Stimulated activated naive B cell treated with anti-CD40 and anti-IgM and Interleukin-4, amounts not matched to agents 10 μg/mL and 1 μg/mL and 100 μg/mL, for 72 hours (primary cell): ENCODE results near the gene PROSER2.
A peak's percentile ranks its signal among the peaks of the same experiment; 100 is the strongest.

ENCODE experiments used
- ATAC-seq, 2 donors: fragments of 150-1000 bp; cut with Tn5 transposase; replicated peaks; 2 replicates each; pipeline ENCODE4 v1.10.0; 2021; ENCODE audit warnings: moderate library complexity in 1 of 2
- DNase-seq: peaks from one replicate; pipeline ENCODE4 v3.0.0; 2021
- H3K27ac Mint-ChIP-seq: one replicate; pipeline ENCODE4 v1.8.0; 2022; ENCODE audit warnings: mild to moderate bottlenecking, mixed read lengths
- H3K27me3 Mint-ChIP-seq, 2 donors: one replicate each; pipeline ENCODE4 v1.8.0; 2022; ENCODE audit warnings: mixed read lengths in 2 of 2
- H3K36me3 Mint-ChIP-seq, 2 donors: one replicate each; pipeline ENCODE4 v1.8.0; 2022; ENCODE audit warnings: mixed read lengths in 2 of 2, mild to moderate bottlenecking in 1 of 2
- H3K4me1 Mint-ChIP-seq, 2 donors: one replicate each; pipeline ENCODE4 v1.8.0; 2022; ENCODE audit warnings: mixed read lengths in 2 of 2, mild to moderate bottlenecking in 1 of 2
- H3K4me3 Mint-ChIP-seq, 2 donors: one replicate each; pipeline ENCODE4 v1.8.0; 2022; ENCODE audit warnings: mild to moderate bottlenecking in 2 of 2, mixed read lengths in 2 of 2, moderate library complexity in 1 of 2
- H3K9me3 Mint-ChIP-seq, 2 donors: one replicate each; pipeline ENCODE4 v1.8.0; 2022; ENCODE audit warnings: mixed read lengths in 2 of 2, mild to moderate bottlenecking in 1 of 2

The PROSER2 gene

DNA sequence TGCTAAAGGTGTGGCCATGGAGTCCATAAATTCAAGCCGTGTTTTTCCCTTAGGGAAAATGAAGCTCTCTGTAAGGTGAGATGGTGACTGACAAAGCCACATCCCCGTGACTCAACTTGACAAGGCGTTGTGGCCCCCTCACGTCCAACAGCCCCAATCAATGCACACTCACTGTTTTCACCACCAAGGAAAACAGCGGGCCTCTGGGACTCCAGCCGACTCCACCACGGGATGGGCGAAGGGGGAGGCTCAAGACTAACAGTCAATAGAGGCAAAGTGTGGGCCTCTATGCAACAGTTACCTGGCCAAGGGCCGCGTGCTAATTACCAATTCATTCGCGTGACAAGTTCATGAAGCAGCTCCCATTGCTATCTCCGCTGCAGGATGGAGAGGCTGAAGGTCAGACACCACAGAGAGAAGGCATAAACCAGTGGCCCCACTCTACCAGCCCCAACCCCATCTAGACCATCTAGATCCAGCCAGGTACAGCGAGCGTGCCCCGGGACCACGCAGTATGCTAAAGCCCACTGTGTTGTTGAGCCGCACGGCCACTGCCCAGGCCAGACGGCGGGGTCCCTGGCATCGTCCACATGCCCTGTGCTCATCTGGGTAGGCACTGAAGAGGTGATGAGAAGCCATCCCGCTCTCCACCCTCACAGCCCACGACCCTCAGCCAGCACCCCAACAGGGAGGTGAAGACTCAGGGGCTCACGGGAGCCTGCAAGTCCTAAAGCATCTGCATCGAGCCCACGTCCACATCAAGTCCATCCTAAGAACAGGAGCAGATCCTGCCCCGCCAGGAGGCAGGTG, 76.1 kb downstream of the PROSER2 start:
- no peaks in the 10 kb centered on the region for H3K4me1 Mint-ChIP-seq
- no peak overlapping the region for H3K27ac Mint-ChIP-seq
- no peaks in the 10 kb centered on the region for H3K9me3 Mint-ChIP-seq
- H3K4me3 Mint-ChIP-seq, result no peak overlapping the region
- no peak for DNase-seq
- ATAC-seq, result no peak
- H3K27me3 Mint-ChIP-seq, result no peaks in the 10 kb centered on the region
- H3K36me3 Mint-ChIP-seq, result no peaks in the 10 kb centered on the region

DNA sequence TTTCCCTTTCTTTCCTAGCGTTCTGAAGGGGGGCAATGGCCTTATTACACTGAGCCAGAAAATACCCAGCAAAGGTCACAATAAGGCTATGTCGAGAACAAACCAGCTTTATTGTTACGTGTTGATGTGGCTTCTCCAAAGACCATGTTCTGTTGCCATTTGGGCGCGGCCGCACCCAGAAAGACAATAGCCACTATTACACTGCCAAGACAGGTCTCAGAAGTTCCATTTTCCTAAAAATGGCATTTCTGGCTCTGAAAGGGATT, 77.8 kb downstream of the PROSER2 start:
- Mint-ChIP-seq H3K4me3 (no peak overlapping the region), H3K4me1 (no peaks in the 10 kb centered on the region), H3K36me3 (no peaks in the 10 kb centered on the region), H3K9me3 (no peaks in the 10 kb centered on the region), H3K27ac (no peak overlapping the region), H3K27me3 (no peaks in the 10 kb centered on the region)
- ATAC-seq (no peak), DNase-seq (no peak)

DNA sequence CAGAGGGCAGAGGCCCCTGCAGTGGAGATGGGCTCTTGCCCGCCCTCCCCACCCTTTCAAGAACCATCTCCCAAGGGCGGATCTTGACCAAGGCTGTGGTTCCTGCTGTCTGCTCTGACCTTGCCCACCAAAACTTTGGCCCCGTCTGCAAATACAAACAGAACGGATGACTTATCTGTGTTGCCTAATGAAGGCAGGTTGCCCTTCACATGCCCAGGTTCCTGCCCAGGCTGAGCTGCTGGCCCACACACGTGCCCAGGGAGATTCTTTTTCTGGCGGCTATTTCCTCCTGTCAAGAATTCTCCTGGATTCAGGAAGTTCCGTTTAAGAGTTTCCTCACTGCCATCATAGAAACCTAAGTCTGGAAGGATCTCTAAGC, 78.3 kb downstream of the PROSER2 start:
- Mint-ChIP-seq H3K9me3 (no peaks in the 10 kb centered on the region), H3K4me1 (no peaks in the 10 kb centered on the region), H3K27ac (no peak overlapping the region), H3K27me3 (no peaks in the 10 kb centered on the region), H3K36me3 (no peaks in the 10 kb centered on the region), H3K4me3 (no peak overlapping the region)
- no peak for DNase-seq
- no peak for ATAC-seq

DNA sequence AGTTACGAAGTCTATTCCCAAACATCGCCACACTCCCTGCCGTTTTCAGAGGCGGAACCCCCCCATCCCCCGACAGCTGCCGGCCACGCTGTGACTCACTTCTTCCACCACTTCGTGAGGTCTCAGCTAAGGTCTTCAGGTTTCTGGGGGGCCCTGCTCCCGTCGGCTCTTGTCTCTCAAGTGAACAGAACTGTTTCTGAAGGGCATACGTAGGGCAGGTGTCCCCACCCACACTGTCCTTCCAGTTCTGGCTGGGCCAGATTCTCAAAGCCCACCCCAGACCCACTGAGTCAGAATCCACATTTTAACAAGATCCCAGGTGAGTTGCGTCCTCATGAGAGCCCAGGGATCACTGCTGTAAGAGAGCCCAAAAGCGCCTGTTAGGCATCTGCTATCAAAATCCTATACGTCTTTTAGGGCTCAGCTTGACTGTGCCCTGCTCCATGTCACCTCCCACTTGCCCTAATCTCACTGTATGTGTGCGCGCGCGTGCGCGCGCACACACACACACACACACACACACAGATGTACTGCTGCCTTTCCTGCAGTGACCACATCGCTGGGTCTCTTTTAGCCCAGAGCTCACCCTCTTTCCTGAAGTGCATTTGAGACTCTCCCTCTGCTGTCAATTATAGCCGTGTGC, 78.8 kb downstream of the PROSER2 start:
- Mint-ChIP-seq H3K4me3 (no peak overlapping the region), H3K9me3 (no peaks in the 10 kb centered on the region), H3K4me1 (peaks cover 0 to 2% of the 10 kb centered on the region in 2 donors), H3K27me3 (no peaks in the 10 kb centered on the region), H3K27ac (no peak overlapping the region), H3K36me3 (no peaks in the 10 kb centered on the region)
- ATAC-seq, result no peak
- DNase-seq, result no peak

DNA sequence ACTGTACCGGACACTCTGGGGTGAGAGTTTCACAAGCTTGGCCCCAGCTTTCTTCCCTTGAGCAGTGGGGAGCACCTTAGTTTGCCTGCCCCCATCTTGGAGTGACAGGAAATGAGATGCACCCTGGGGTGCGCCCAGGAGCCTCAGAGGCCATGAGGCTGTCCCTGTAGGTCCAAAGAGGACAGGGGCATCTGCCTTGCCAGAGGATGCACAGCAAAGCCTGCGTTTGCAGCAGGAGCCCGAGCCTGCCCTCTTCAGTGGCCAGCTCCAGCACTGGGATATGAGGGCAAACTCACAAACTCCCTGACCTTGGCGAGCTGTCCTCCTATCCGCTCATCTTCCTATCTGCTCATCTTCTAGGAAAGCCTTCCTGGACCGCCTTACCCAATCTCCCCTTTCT, 79.5 kb downstream of the PROSER2 start:
- Mint-ChIP-seq H3K4me3 (no peak overlapping the region), H3K9me3 (no peaks in the 10 kb centered on the region), H3K36me3 (no peaks in the 10 kb centered on the region), H3K27me3 (no peaks in the 10 kb centered on the region), H3K27ac (no peak overlapping the region), H3K4me1 (peaks cover 0 to 2% of the 10 kb centered on the region in 2 donors)
- ATAC-seq (no peak), DNase-seq (no peak)

DNA sequence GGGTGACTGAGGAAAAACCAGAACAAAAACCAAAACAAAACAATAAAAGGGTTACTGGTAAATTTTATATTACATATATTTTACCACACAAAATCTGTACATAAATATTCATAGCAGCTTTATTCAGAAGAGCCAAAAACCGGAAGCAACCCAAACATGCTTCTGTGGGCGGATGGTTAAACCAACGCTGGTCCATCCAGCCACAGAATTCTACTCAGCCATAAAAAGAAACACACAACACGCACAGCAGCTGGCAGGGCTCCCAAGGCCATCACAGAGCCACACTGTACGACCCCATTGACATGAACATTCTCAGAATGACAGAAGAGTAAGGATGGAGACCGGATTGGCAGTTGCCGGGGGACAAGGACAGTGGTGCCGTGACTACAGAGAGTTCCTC, 83.6 kb downstream of the PROSER2 start:
- Mint-ChIP-seq H3K27ac (no peak overlapping the region), H3K9me3 (no peaks in the 10 kb centered on the region), H3K27me3 (no peaks in the 10 kb centered on the region), H3K36me3 (no peaks in the 10 kb centered on the region), H3K4me3 (no peak overlapping the region), H3K4me1 (peaks cover 0 to 2% of the 10 kb centered on the region in 2 donors)
- DNase-seq, result no peak
- peak; percentile 23 to 36 for ATAC-seq

DNA sequence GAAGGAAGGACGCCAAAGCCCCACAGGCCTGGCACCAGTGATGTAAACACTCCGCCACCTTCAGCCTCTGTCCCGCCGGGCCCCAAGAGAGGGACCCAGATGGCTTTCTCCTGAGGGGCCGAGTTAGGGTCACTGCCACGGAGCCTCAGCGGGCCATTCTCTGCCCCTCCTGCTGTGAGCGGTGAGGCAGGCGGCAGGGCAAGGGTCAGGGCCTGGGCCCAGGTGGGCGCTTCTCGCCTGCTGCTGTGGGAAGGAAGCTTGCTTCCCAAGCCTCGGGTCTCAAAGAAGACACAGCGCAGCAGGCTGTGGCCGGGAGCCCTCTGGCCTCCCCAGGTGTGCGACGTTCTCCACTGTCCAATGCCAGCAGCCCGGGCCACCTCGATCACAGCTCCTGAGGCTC, 84.8 kb downstream of the PROSER2 start:
- H3K27ac Mint-ChIP-seq, result no peak overlapping the region
- peaks cover 0 to 2% of the 10 kb centered on the region in 2 donors for H3K4me1 Mint-ChIP-seq
- no peaks in the 10 kb centered on the region for H3K36me3 Mint-ChIP-seq
- no peaks in the 10 kb centered on the region for H3K9me3 Mint-ChIP-seq
- no peaks in the 10 kb centered on the region for H3K27me3 Mint-ChIP-seq
- H3K4me3 Mint-ChIP-seq, result no peak overlapping the region
- ATAC-seq (no peak), DNase-seq (no peak)

DNA sequence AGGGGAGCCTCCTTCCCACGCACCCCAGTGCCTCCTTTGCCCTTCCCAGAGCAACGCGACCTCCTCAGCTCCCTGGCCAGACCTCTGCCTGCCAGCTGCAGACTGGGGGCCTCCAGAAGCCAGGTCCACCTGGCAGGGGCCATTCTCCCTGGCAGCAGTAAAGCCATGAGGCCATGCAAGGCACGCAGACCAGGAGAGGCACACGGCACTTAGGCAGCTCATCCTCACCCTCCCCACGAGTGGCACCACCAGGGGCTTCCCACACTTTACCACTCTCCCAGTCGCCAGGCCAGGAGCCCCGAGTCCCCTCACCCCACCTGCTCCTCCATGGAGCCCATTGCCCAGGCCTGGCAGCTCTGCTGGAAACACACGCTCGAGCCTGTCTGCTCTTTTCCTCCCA, 85.4 kb downstream of the PROSER2 start:
- DNase-seq, result no peak
- Mint-ChIP-seq H3K27ac (no peak overlapping the region), H3K4me3 (no peak overlapping the region), H3K9me3 (no peaks in the 10 kb centered on the region), H3K36me3 (no peaks in the 10 kb centered on the region), H3K27me3 (no peaks in the 10 kb centered on the region), H3K4me1 (peaks cover 0 to 2% of the 10 kb centered on the region in 2 donors)
- no peak for ATAC-seq

DNA sequence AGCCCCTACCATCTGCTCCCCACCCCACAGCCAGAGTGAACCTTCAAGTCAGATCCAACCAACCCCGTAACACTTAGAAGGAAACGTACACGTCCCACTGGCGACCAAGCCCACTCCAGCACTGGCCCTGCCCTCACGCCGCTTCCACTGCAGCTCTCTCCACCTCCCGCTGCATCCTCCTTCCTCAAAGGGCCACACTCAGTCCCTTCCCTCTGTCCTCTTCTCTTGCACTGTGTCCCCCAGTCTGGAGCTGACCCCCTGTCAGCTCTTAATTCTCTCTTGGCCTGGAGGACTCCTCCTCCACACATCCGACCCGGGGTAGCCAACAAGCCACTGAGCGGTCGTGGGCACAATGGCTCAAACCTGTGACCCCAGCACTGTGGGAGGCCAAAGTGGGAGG, 85.8 kb downstream of the PROSER2 start:
- ATAC-seq, result no peak

DNA sequence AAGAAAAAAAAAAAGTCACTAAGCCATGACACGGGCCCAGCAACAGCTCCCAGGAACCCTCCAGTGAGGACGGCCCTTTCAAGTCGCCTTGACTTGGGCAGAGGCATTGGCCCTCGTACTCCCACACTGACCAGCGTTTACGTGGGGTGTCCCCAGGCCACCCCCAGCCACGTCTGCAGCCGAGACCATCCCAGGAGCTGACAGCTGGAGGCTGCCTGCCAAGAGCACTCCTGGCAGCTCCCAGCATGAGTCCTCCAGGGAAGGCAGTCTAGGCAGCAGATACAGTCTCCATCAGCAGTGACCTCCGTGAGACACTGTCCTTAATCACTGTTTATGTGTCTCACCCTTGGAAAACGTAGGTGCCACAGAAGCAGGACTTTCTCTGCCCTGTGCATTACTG, 86.5 kb downstream of the PROSER2 start:
- Mint-ChIP-seq H3K4me1 (peaks cover 0 to 2% of the 10 kb centered on the region in 2 donors), H3K9me3 (no peaks in the 10 kb centered on the region), H3K36me3 (no peaks in the 10 kb centered on the region), H3K27me3 (no peaks in the 10 kb centered on the region), H3K4me3 (no peak overlapping the region), H3K27ac (no peak overlapping the region)
- ATAC-seq (no peak), DNase-seq (no peak)

More for the DNA sequence above, 85.8 kb downstream of the PROSER2 start:
- peaks cover 0 to 2% of the 10 kb centered on the region in 2 donors for H3K4me1 Mint-ChIP-seq
- no peaks in the 10 kb centered on the region for H3K9me3 Mint-ChIP-seq
- no peak overlapping the region for H3K27ac Mint-ChIP-seq
- DNase-seq, result no peak
- H3K36me3 Mint-ChIP-seq, result no peaks in the 10 kb centered on the region
- no peak overlapping the region for H3K4me3 Mint-ChIP-seq
- H3K27me3 Mint-ChIP-seq, result no peaks in the 10 kb centered on the region

DNA sequence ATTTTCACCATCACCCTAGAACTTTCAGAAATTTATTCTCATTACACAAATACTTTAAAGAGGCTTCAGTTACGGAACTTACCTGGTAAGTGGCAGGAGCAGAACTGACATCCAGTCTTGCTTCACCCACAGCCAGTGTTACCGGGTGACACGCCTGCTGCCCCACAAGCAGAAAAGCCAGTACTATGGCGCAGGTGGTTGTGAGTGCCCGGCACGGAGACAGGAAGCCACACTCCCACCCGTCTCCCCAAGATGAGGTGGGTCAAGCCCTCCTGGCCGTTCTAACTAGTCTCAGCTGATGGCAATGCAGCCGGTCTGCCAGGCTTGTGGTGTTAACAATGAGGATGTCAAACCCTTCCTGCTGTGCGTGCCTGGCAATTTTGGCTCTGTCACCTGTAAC, 86.9 kb downstream of the PROSER2 start:
- H3K9me3 Mint-ChIP-seq, result no peaks in the 10 kb centered on the region
- no peaks in the 10 kb centered on the region for H3K27me3 Mint-ChIP-seq
- DNase-seq (no peak), ATAC-seq (no peak)
- H3K36me3 Mint-ChIP-seq, result no peaks in the 10 kb centered on the region
- no peak overlapping the region for H3K4me3 Mint-ChIP-seq
- H3K27ac Mint-ChIP-seq, result no peak overlapping the region
- H3K4me1 Mint-ChIP-seq, result peaks cover 0 to 2% of the 10 kb centered on the region in 2 donors

DNA sequence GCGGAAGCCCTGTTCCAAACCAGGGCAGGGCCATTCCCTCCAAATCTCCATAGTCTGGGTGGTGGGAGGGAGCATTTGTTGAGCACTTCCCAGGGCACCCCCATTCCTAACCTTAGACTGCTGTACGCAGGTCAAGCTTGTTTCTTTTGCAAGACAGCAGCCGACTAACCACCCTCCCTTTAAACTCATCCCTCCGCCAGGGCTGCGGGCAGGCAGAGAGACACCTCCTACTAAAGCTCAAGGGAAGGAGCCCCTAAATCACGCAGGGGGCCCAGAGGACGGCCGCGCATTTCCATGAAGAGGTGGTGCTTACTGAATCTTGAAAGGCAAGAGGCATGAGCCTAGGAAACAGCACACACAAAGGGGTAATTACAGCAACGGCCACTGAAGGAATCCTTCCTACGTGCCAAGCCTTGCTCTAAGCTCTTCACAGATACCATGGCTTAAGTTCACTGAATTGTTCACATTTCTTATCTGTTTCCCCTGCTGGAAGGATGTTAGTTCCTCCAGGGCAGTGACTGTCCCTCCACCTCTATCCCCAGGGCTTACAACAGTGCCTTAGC, 90.0 kb downstream of the PROSER2 start:
- ATAC-seq (no peak), DNase-seq (no peak)
- no peaks in the 10 kb centered on the region for H3K27me3 Mint-ChIP-seq
- no peaks in the 10 kb centered on the region for H3K36me3 Mint-ChIP-seq
- H3K4me1 Mint-ChIP-seq, result no peaks in the 10 kb centered on the region
- no peak overlapping the region for H3K4me3 Mint-ChIP-seq
- H3K27ac Mint-ChIP-seq, result peak overlapping the region; percentile 37
- H3K9me3 Mint-ChIP-seq, result no peaks in the 10 kb centered on the region

DNA sequence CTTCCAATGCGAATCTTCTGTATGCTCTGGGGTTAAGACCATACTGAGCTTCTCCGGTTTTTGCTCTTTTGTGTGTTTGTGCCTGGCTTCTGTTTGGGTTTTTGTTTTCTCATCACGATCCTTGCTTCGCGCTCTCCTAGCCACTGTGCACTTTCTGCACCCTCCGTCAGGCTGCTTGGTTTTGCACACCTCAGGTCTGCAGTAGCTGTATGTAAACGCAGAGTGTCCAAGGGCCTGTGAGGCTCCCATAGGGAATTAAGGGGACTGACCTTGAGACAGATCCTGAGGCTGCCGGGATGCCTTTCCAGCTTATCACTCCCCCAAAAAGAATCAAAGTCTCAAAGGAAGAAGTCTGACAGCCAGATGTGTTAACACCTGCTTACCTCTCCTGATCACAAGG, 95.2 kb downstream of the PROSER2 start:
- peaks cover 22 to 33% of the 10 kb centered on the region in 2 donors for H3K36me3 Mint-ChIP-seq
- no peaks in the 10 kb centered on the region for H3K27me3 Mint-ChIP-seq
- H3K27ac Mint-ChIP-seq, result peak overlapping the region; percentile 11

DNA sequence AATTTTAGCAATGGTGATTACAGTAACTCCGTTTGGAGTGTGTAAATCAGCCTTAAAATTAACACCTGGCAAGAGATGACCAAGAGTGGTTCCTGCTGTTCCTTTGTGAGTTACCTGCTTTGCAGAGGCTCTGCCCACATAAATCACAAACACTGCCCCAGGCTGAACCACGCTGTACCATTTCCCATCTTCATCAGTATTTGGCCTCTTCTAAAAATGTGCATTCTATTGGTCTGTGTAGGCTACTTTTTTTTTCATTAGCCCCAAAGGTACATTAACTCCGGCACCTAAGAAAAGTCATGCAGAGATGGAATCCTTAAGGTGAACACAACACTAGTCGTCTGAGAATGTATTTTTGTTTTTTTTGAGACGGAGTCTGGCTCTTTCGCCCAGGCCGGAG, 96.1 kb downstream of the PROSER2 start:
- H3K4me3 Mint-ChIP-seq, result no peak overlapping the region
- H3K9me3 Mint-ChIP-seq, result no peaks in the 10 kb centered on the region
- ATAC-seq (no peak), DNase-seq (no peak)
- H3K36me3 Mint-ChIP-seq, result peaks cover 23 to 33% of the 10 kb centered on the region in 2 donors
- no peaks in the 10 kb centered on the region for H3K27me3 Mint-ChIP-seq
- no peaks in the 10 kb centered on the region for H3K4me1 Mint-ChIP-seq
- no peak overlapping the region for H3K27ac Mint-ChIP-seq

More for the DNA sequence above, 95.2 kb downstream of the PROSER2 start:
- no peaks in the 10 kb centered on the region for H3K4me1 Mint-ChIP-seq
- H3K4me3 Mint-ChIP-seq, result no peak overlapping the region
- H3K9me3 Mint-ChIP-seq, result no peaks in the 10 kb centered on the region
- no peak for ATAC-seq
- DNase-seq, result no peak
